ENCODE data around the gene BCAR3. TPM values are rescaled to one million over a fixed set of nuclear protein-coding genes. Genes with fewer than 3 reads are reported as not detected.
"Not testable (repeated sequence)": the region's sequence is repeated elsewhere in the genome, so short reads cannot be mapped to it uniquely, and the experiment has no call there.

The BCAR3 gene
- total RNA-seq, 4 donors from 2014 or later: 17.1 to 25.0 (median 22.9) TPM

- H3K36me3 ChIP-seq: no peaks in the 10 kb centered on the region
- no peak overlapping the region for H3K4me3 ChIP-seq
- in situ Hi-C loops (cut with MboI; ENCODE audit: low sequenced_read_pairs in 4 of 4) (no loop called here), intact Hi-C loops (cut with DNase I; ENCODE audit: low total_unique reads) (no loop called here)
- no peaks in the 10 kb centered on the region for H3K4me1 ChIP-seq
- no peaks in the 10 kb centered on the region for H3K27me3 ChIP-seq
- ATAC-seq (no peak), DNase-seq (no peak)
- no peak for TF ChIP-seq POLR2A (IDR thresholded peaks at IDR 0.05)
- TF ChIP-seq CTCF (IDR thresholded peaks at IDR 0.05 in 4 of 5, conservative IDR thresholded peaks at IDR 0.05 in 1 of 5): no peak
- H3K9me3 ChIP-seq: no peaks in the 10 kb centered on the region
- H3K27ac ChIP-seq: no peak overlapping the region
Measured at GRCh38 chr1:93653656-93654055, 28.0 kb downstream of the BCAR3 start.

GRCh38 chr1:93652323-93652949 lies 29.2 kb downstream of the BCAR3 start:
- in situ Hi-C loops (cut with MboI; ENCODE audit: low sequenced_read_pairs in 4 of 4) (no loop called here), intact Hi-C loops (cut with DNase I; ENCODE audit: low total_unique reads) (no loop called here)
- H3K36me3 ChIP-seq: no peaks in the 10 kb centered on the region
- H3K27me3 ChIP-seq: no peaks in the 10 kb centered on the region
- ATAC-seq (no peak), DNase-seq (no peak)
- TF ChIP-seq CTCF (IDR thresholded peaks at IDR 0.05 in 4 of 5, conservative IDR thresholded peaks at IDR 0.05 in 1 of 5) (no peak), POLR2A (IDR thresholded peaks at IDR 0.05) (no peak)
- H3K9me3 ChIP-seq: no peaks in the 10 kb centered on the region
- no peaks in the 10 kb centered on the region for H3K4me1 ChIP-seq
- no peak overlapping the region for H3K4me3 ChIP-seq
- H3K27ac ChIP-seq: no peak overlapping the region

GRCh38 chr1:93651695-93652094 lies 29.9 kb downstream of the BCAR3 start:
- Histone ChIP-seq H3K27ac (no peak overlapping the region), H3K36me3 (no peaks in the 10 kb centered on the region), H3K4me1 (no peaks in the 10 kb centered on the region), H3K9me3 (no peaks in the 10 kb centered on the region), H3K27me3 (no peaks in the 10 kb centered on the region), H3K4me3 (no peak overlapping the region)
- DNase-seq (no peak), ATAC-seq (no peak)
- TF ChIP-seq POLR2A (IDR thresholded peaks at IDR 0.05): no peak
- no peak for TF ChIP-seq CTCF (IDR thresholded peaks at IDR 0.05 in 4 of 5, conservative IDR thresholded peaks at IDR 0.05 in 1 of 5)
- intact Hi-C loops (cut with DNase I; ENCODE audit: low total_unique reads): no loop called here
- in situ Hi-C loops (cut with MboI; ENCODE audit: low sequenced_read_pairs in 4 of 4): no loop called here

GRCh38 chr1:93650159-93650558 lies 31.5 kb downstream of the BCAR3 start:
- H3K4me1 ChIP-seq; H3K27ac ChIP-seq; H3K36me3 ChIP-seq; intact Hi-C loops (cut with DNase I; ENCODE audit: low total_unique reads); H3K9me3 ChIP-seq; H3K4me3 ChIP-seq; in situ Hi-C loops (cut with MboI; ENCODE audit: low sequenced_read_pairs in 4 of 4); ATAC-seq; DNase-seq; H3K27me3 ChIP-seq: not testable (repeated sequence)

GRCh38 chr1:93649231-93649630 lies 32.4 kb downstream of the BCAR3 start:
- in situ Hi-C loops (cut with MboI; ENCODE audit: low sequenced_read_pairs in 4 of 4): loop anchor here in 1 of 4 donors (25.0 kb wide), 1 partner anchor 337 kb away; no protein-coding TSS in a partner anchor
- Histone ChIP-seq H3K9me3 (no peaks in the 10 kb centered on the region), H3K4me3 (no peak overlapping the region), H3K4me1 (no peaks in the 10 kb centered on the region), H3K27ac (no peak overlapping the region), H3K27me3 (no peaks in the 10 kb centered on the region), H3K36me3 (no peaks in the 10 kb centered on the region)
- intact Hi-C loops (cut with DNase I; ENCODE audit: low total_unique reads): no loop called here
- no peak for ATAC-seq
- TF ChIP-seq POLR2A (IDR thresholded peaks at IDR 0.05) (no peak), CTCF (IDR thresholded peaks at IDR 0.05 in 4 of 5, conservative IDR thresholded peaks at IDR 0.05 in 1 of 5) (no peak)
- no peak for DNase-seq

Measured in gastrocnemius medialis (tissue), 4 donors.